SK-N-SH (cell line): ENCODE results near the gene NOL4L. TPM values are rescaled to one million over a fixed set of nuclear protein-coding genes. Genes with fewer than 3 reads are reported as not detected.
A peak's percentile ranks its signal among the peaks of the same experiment; 100 is the strongest.

Experiments used
- CTCF ChIA-PET: fragments of 300-600, 350-600 bp; formaldehyde crosslinking; extraction: SDS; loops from one replicate; lab custom pipeline; 2021; lab: Yijun Ruan, JAX
- POLR2A ChIA-PET: fragments of 350-600 bp; sonication (Branson Sonifier 250); formaldehyde crosslinking; extraction: SDS; loops from one replicate; lab custom pipeline; 2020; ENCODE audit warnings: antibody characterized with exemption, inconsistent platforms; lab: Yijun Ruan, JAX
- DNase-seq: peaks from one replicate; pipeline ENCODE4 v3.0.0; 2012
- H2AFZ ChIP-seq: fragments of 200-600 bp; sonication (generic); 2 replicates; pipeline ENCODE4 v1.8.1; 2016; ENCODE audit warnings: antibody characterized with exemption, mild to moderate bottlenecking, low read depth
- H3F3A ChIP-seq: fragments of 200-600 bp; sonication (generic); replicated peaks from 2 replicates; pipeline ENCODE3; 2016; ENCODE audit warnings: antibody characterized with exemption, mild to moderate bottlenecking; ENCODE audit not compliant: insufficient read depth
- H3K27ac ChIP-seq, 2 experiments: fragments of 200-500 bp in 1 of 2; fragments of 200-600 bp in 1 of 2; sonication (Bioruptor generic) in 1 of 2; sonication (generic), shearing (Covaris generic) in 1 of 2; 2 replicates each; pipeline versions ENCODE4 v1.5.1 to v1.6.1; 2014 to 2016; ENCODE audit warnings: low read depth in 2 of 2, inconsistent platforms in 1 of 2, low read length in 1 of 2, mild to moderate bottlenecking in 1 of 2, mixed read lengths in 1 of 2
- H3K27me3 ChIP-seq: fragments of 200-600 bp; sonication (generic), shearing (Covaris generic); 2 replicates; pipeline ENCODE4 v1.6.1; 2016; ENCODE audit warnings: mixed run types; ENCODE audit not compliant: insufficient read depth
- H3K36me3 ChIP-seq, 2 experiments: fragments of 200-500 bp in 1 of 2; fragments of 200-600 bp in 1 of 2; sonication (Bioruptor generic) in 1 of 2; sonication (generic) in 1 of 2; replicated peaks in 1 of 2; 2 replicates each; pipeline versions ENCODE3 to v1.5.1; 2014 to 2016; ENCODE audit warnings: low read length in 1 of 2, mild to moderate bottlenecking in 1 of 2; ENCODE audit not compliant: insufficient read depth in 2 of 2, control insufficient read depth in 1 of 2
- H3K4me1 ChIP-seq, 2 experiments: fragments of 200-500 bp in 1 of 2; fragments of 200-600 bp in 1 of 2; sonication (Bioruptor generic) in 1 of 2; sonication (generic), shearing (Covaris generic) in 1 of 2; 2 replicates each; pipeline versions ENCODE4 v1.5.1 to v1.6.1; 2014 to 2016; ENCODE audit warnings: low read depth in 1 of 2, low read length in 1 of 2, mixed run types in 1 of 2; ENCODE audit not compliant: insufficient read depth in 2 of 2, control insufficient read depth in 1 of 2
- H3K4me2 ChIP-seq: fragments of 200-600 bp; sonication (generic), shearing (Covaris generic); 2 replicates; pipeline ENCODE4 v1.6.1; 2017; ENCODE audit warnings: mixed run types
- H3K4me3 ChIP-seq, 2 experiments: fragments of 200-500 bp in 1 of 2; fragments of 200-600 bp in 1 of 2; sonication (Bioruptor generic) in 1 of 2; sonication (generic), shearing (Covaris generic) in 1 of 2; 2 replicates each; pipeline versions ENCODE4 v1.5.1 to v1.8.1; 2014 to 2016; ENCODE audit warnings: low read depth in 2 of 2, inconsistent platforms in 1 of 2, low read length in 1 of 2, mild to moderate bottlenecking in 1 of 2, mixed read lengths in 1 of 2, moderate library complexity in 1 of 2
- H3K79me2 ChIP-seq: fragments of 200-600 bp; sonication (generic); 2 replicates; pipeline ENCODE4 v1.8.1; 2017; ENCODE audit warnings: mild to moderate bottlenecking; ENCODE audit not compliant: insufficient read depth
- H3K9ac ChIP-seq: fragments of 200-600 bp; sonication (generic); 2 replicates; pipeline ENCODE4 v1.6.1; 2017; ENCODE audit warnings: mixed run types
- H3K9me2 ChIP-seq: fragments of 200-600 bp; sonication (generic); 2 replicates; pipeline ENCODE4 v1.6.1; 2017; ENCODE audit warnings: mixed run types
- H3K9me3 ChIP-seq: fragments of 200-600 bp; sonication (generic); 2 replicates; pipeline ENCODE4 v1.6.1; 2017; ENCODE audit warnings: mixed run types, mild to moderate bottlenecking, moderate library complexity
- H4K20me1 ChIP-seq: fragments of 200-600 bp; sonication (generic); 2 replicates; pipeline ENCODE4 v1.6.1; 2017; ENCODE audit warnings: mild to moderate bottlenecking, mixed run types; ENCODE audit not compliant: insufficient read depth
- EP300 ChIP-seq, 2 experiments: IDR thresholded peaks; 2 replicates each; pipeline versions ENCODE4 v1.4.0 to v1.6.1; 2012; ENCODE audit warnings: borderline replicate concordance in 1 of 2, low read depth in 1 of 2, low read length in 1 of 2
- EZH2phosphoT487 ChIP-seq: fragments of 200-600 bp; sonication (generic); IDR thresholded peaks from 2 replicates; pipeline ENCODE4 v1.6.1; 2017; ENCODE audit warnings: low read depth, mixed run types, mild to moderate bottlenecking, antibody characterized with exemption, moderate library complexity, borderline replicate concordance
- MEF2A ChIP-seq: IDR thresholded peaks from 2 replicates; pipeline ENCODE4 v1.4.0; 2012; ENCODE audit warnings: low read depth, borderline replicate concordance
- MXI1 ChIP-seq: IDR thresholded peaks from 2 replicates; pipeline ENCODE4 v1.6.1; 2012; ENCODE audit warnings: mild to moderate bottlenecking, low read depth, low read length, improper control_type of control experiment
- NFIC ChIP-seq: IDR thresholded peaks from 2 replicates; pipeline ENCODE4 v1.4.0; 2012; ENCODE audit warnings: borderline replicate concordance
- NRF1 ChIP-seq: IDR thresholded peaks from 2 replicates; pipeline ENCODE4 v1.6.1; 2012; ENCODE audit warnings: low read depth, mild to moderate bottlenecking, low read length
- POLR2AphosphoS5 ChIP-seq: IDR thresholded peaks from 2 replicates; pipeline ENCODE4 v1.6.1; 2012; ENCODE audit warnings: low read depth, low read length
- SIN3A ChIP-seq: IDR thresholded peaks from 2 replicates; pipeline ENCODE4 v1.6.1; 2012; ENCODE audit warnings: low read depth, mild to moderate bottlenecking, low read length, moderate library complexity, borderline replicate concordance
- WGBS: methylation state at CpG from one replicate; pipeline ENCODE4 v1.1.6; 2017; ENCODE audit warnings: low lambda C conversion rate; 5-methylcytosine and 5-hydroxymethylcytosine counted together
- polyA plus RNA-seq, 3 experiments: library from polyadenylated mRNA; depleted of rRNA; stranded (reverse); fragments of >200 nt; gene quantifications; 2 replicates each; pipeline ENCODE4 v1.2.3, GENCODE V29; 2012
- TF ChIP-seq, protein P1 (sequence below): fragments of 200-600 bp; sonication (generic); IDR thresholded peaks from 2 replicates; pipeline ENCODE4 v1.6.1; 2017; ENCODE audit warnings: antibody characterized with exemption, mild to moderate bottlenecking, moderate library complexity
- TF ChIP-seq, protein P2 (sequence below): IDR thresholded peaks from 2 replicates; pipeline ENCODE4; 2012
- TF ChIP-seq, protein P3 (sequence below): fragments of 150-350 bp; IDR thresholded peaks from 2 replicates; pipeline ENCODE4 v1.6.1; 2016; ENCODE audit warnings: mild to moderate bottlenecking, low read depth, low read length

NOL4L gene
- polyA plus RNA-seq, 1 of the 3 experiments (the other 2 are of a cell fraction): 14.3 TPM

DNA sequence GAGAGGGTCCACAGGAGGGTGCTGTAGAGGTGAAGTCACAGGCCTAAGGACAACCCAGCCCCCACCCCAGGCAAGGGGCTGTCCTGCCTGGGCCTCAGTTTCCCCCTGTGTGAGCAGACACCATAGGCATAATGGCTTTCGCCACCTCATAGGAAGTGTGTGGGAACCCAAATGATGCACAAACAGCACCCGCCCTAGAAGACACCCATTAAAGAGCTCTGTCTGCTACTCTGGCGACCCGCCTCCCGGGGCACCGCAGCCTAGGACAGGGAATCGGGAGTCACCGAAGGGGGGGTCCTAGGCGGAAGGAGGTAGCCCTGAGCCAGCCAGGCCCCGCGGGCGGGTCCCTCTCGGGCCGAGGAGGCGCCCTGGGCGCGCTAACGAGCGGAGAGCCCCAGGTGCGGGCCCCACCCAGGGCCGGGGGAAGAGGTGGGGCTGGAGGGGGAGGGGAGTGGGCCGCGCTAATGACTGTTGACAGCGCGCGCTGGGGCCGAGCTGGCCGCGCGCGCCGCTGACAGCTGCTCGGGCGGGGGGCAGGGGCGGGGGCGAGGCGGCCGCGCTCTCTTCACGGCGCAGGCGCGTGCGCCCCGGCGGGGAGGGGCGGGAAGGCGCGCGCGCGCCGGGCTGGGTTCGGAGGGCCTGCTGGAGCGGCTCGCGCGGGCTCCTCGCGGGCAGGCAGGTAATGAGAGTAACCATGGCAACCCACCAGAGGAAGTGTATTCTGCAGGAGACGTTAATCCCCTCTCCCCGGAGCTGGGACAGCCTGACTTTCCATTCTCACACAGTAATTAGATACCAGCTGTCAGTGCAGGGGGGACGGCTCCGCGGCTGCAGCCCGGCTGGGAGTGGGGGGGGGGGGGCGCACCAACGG lies 48.9 kb downstream of the NOL4L start:
- no peak overlapping the region for H2AFZ ChIP-seq
- H4K20me1 ChIP-seq: no peaks in the 10 kb centered on the region
- H3K9me3 ChIP-seq: no peaks in the 10 kb centered on the region
- peak overlapping the region; percentile 63; the same call in 1 of the 2 replicates for H3K4me2 ChIP-seq
- no peak overlapping the region; a peak in 1 of 4 replicates for H3K27ac ChIP-seq
- peak overlapping the region; percentile 23 to 49; a peak in 2 of 4 replicates for H3K4me3 ChIP-seq
- H3F3A ChIP-seq: no peaks in the 10 kb centered on the region
- H3K79me2 ChIP-seq: no peaks in the 10 kb centered on the region
- ChIA-PET POLR2A (interaction anchor here (0.8 to 0.9 kb wide), 2 partner anchors 14 to 46 kb away, joined by 3 to 6 read pairs; no protein-coding TSS in a partner anchor), CTCF (interaction anchor here (3.4 to 5.0 kb wide), 2 partner anchors 14 to 117 kb away, joined by 10 to 28 read pairs; no protein-coding TSS in a partner anchor)
- 6% methylated on average over 21 of the region's 68 CpGs for WGBS
- no peaks in the 10 kb centered on the region; the same call in 1 of the 2 replicates for H3K27me3 ChIP-seq
- DNase-seq: peak; percentile 96
- H3K4me1 ChIP-seq: peaks cover 0 to 48% of the 10 kb centered on the region in 2 experiments; a peak in 1 of 4 replicates
- no peak overlapping the region for H3K9ac ChIP-seq
- no peaks in the 10 kb centered on the region for H3K36me3 ChIP-seq
- no peaks in the 10 kb centered on the region for H3K9me2 ChIP-seq
- TF ChIP-seq EZH2phosphoT487 (no peak), EP300 (IDR thresholded peaks at IDR 0.05; ENCODE audit: borderline replicate concordance in 1 of 2, low read depth in 1 of 2, low read length in 1 of 2) (no peak), NRF1 (peak; percentile 72), MXI1 (peak; percentile 13; the same call in 1 of the 2 replicates), MEF2A (no peak), SIN3A (no peak), POLR2AphosphoS5 (no peak)

DNA sequence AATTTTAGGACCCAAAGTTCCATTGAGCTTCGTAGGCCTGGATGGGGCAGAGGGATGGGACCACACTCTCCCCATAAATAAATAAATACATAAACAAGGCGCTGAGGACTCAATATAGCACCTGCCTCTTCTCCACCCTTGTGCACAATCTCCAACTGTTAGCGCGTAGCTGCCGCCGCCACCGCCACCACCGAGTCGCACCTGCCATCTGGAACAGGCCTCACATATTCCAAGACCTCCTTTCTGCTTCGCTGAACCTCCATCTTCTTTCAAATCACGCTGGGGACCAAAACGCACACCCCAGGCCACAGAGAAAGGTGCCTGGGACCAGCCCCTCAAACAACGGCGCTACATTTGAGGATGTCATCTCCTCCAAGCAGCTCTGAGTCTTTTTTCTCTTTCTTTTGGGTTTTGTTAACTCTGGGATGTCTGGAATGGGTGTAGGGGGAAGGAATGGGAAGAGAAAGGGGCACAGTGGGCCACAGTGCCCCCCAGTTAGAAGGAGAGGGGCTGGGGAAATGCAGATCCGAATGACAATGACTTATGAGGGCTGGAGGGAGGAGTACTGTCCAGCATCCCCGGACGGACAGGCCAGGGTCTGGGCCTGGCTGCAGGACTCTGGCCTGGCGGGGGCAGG lies 49.7 kb downstream of the NOL4L start:
- no peak overlapping the region for H3K4me3 ChIP-seq
- no peaks in the 10 kb centered on the region for H4K20me1 ChIP-seq
- CTCF ChIA-PET: interaction anchor here (3.4 to 5.0 kb wide), 2 partner anchors 13 to 118 kb away, joined by 10 to 28 read pairs; no protein-coding TSS in a partner anchor
- no peaks in the 10 kb centered on the region for H3K9me3 ChIP-seq
- H3K9ac ChIP-seq: no peak overlapping the region
- no peak for TF ChIP-seq NFIC
- TF ChIP-seq, protein P1, sequence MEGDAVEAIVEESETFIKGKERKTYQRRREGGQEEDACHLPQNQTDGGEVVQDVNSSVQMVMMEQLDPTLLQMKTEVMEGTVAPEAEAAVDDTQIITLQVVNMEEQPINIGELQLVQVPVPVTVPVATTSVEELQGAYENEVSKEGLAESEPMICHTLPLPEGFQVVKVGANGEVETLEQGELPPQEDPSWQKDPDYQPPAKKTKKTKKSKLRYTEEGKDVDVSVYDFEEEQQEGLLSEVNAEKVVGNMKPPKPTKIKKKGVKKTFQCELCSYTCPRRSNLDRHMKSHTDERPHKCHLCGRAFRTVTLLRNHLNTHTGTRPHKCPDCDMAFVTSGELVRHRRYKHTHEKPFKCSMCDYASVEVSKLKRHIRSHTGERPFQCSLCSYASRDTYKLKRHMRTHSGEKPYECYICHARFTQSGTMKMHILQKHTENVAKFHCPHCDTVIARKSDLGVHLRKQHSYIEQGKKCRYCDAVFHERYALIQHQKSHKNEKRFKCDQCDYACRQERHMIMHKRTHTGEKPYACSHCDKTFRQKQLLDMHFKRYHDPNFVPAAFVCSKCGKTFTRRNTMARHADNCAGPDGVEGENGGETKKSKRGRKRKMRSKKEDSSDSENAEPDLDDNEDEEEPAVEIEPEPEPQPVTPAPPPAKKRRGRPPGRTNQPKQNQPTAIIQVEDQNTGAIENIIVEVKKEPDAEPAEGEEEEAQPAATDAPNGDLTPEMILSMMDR: no peak
- TF ChIP-seq, protein P2, sequence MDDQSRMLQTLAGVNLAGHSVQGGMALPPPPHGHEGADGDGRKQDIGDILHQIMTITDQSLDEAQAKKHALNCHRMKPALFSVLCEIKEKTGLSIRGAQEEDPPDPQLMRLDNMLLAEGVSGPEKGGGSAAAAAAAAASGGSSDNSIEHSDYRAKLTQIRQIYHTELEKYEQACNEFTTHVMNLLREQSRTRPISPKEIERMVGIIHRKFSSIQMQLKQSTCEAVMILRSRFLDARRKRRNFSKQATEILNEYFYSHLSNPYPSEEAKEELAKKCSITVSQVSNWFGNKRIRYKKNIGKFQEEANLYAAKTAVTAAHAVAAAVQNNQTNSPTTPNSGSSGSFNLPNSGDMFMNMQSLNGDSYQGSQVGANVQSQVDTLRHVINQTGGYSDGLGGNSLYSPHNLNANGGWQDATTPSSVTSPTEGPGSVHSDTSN: no peak
- TF ChIP-seq, protein P3, sequence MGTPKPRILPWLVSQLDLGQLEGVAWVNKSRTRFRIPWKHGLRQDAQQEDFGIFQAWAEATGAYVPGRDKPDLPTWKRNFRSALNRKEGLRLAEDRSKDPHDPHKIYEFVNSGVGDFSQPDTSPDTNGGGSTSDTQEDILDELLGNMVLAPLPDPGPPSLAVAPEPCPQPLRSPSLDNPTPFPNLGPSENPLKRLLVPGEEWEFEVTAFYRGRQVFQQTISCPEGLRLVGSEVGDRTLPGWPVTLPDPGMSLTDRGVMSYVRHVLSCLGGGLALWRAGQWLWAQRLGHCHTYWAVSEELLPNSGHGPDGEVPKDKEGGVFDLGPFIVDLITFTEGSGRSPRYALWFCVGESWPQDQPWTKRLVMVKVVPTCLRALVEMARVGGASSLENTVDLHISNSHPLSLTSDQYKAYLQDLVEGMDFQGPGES: no peak
- TF ChIP-seq, all 33 proteins: peak for 0
- H3K27ac ChIP-seq: no peak overlapping the region
- H3K9me2 ChIP-seq: no peaks in the 10 kb centered on the region
- H3K79me2 ChIP-seq: no peaks in the 10 kb centered on the region
- H3F3A ChIP-seq: no peaks in the 10 kb centered on the region
- 92% methylated on average over 17 of the region's 18 CpGs for WGBS
- peaks cover 0 to 44% of the 10 kb centered on the region in 2 experiments; a peak in 1 of 4 replicates for H3K4me1 ChIP-seq
- no peaks in the 10 kb centered on the region for H3K36me3 ChIP-seq
- POLR2A ChIA-PET: no interaction called here
- H3K27me3 ChIP-seq: no peaks in the 10 kb centered on the region; the same call in 1 of the 2 replicates
- H2AFZ ChIP-seq: no peak overlapping the region
- no peak for DNase-seq
- 0 out of 2 replicates have a peak overlapping the region, but pooled peaks have one; percentile 63 for H3K4me2 ChIP-seq
